Measurements from ENCODE around the gene GNB1.
"Not testable (repeated sequence)": the region's sequence is repeated elsewhere in the genome, so short reads cannot be mapped to it uniquely, and the experiment has no call there.

Gene GNB1

DNA sequence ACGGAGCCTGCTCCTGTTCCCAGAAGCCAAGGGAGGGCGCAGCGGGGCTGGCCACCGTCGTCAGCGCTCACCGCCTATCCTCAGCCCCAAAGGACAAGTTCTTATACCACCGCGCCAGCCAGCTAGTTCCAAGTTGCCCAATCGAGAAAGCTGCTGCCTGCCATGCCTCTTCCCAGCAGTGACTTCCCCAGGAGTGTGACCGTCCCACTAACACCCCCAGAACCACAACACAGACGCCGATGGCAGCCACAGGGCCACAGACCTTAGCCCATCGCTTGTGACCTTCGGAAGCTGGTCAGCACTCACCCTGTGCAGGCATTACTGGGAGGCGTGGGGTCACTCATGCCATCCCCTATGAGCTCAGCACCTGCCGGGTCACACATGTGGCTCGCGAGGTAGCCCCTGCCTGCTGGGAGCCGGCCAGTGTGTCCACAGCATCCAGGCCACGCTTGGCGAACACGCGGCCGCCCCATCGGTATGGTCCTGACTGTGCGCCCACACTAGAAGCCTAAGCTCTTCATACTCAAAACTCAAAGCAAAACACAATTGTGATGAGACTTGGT is 132.7 kb downstream of the GNB1 start:
- H3K36me3 ChIP-seq (ENCODE audit: control insufficient read depth, insufficient read depth, low read length): peaks cover 34% of the 10 kb centered on the region
- H3K4me3 ChIP-seq (ENCODE audit: low read length): no peak overlapping the region
- no peak overlapping the region for H3K27ac ChIP-seq (ENCODE audit: low read depth, low read length)
- no peak overlapping the region for H3K9ac ChIP-seq (ENCODE audit: low read length)
- no peaks in the 10 kb centered on the region for H3K4me1 ChIP-seq (ENCODE audit: control insufficient read depth, insufficient read depth, low read length)
- no peaks in the 10 kb centered on the region for H3K27me3 ChIP-seq (ENCODE audit: control insufficient read depth, insufficient read depth, low read length)

DNA sequence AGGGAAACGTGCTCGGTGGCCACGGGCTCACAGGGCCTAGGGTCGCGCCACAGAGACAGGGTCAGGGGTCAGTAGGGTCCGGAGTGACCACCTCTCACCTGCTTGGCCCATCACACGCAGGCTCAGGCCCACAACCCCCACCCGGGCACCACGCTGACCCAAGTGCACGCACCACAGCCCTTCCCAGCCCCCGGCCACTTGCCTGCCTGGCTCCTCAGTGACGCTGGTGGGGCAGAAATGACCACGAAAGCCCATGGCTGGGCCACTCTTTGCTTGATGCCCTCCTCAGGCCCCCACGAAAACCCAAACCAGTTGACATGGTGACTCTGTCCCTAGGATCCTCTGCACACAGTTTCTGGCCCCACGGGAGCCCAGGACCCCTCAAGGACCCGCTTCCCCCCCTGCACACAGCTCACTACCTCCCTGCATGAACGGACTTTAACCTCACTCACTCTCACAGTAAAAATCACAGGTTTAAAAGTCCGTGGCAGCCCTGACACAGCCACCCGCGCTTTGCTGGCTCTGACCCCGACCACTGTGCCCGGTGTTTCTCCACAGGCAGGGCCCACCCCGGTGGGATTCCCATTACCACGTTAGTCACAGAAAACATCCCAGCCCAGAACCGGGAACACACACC is 133.3 kb downstream of the GNB1 start:
- Histone ChIP-seq H3K4me3 (ENCODE audit: low read length) (no peak overlapping the region), H3K4me1 (ENCODE audit: control insufficient read depth, insufficient read depth, low read length) (no peaks in the 10 kb centered on the region), H3K27me3 (ENCODE audit: control insufficient read depth, insufficient read depth, low read length) (no peaks in the 10 kb centered on the region), H3K27ac (ENCODE audit: low read depth, low read length) (no peak overlapping the region), H3K9ac (ENCODE audit: low read length) (no peak overlapping the region), H3K36me3 (ENCODE audit: control insufficient read depth, insufficient read depth, low read length) (peaks cover 34% of the 10 kb centered on the region)

DNA sequence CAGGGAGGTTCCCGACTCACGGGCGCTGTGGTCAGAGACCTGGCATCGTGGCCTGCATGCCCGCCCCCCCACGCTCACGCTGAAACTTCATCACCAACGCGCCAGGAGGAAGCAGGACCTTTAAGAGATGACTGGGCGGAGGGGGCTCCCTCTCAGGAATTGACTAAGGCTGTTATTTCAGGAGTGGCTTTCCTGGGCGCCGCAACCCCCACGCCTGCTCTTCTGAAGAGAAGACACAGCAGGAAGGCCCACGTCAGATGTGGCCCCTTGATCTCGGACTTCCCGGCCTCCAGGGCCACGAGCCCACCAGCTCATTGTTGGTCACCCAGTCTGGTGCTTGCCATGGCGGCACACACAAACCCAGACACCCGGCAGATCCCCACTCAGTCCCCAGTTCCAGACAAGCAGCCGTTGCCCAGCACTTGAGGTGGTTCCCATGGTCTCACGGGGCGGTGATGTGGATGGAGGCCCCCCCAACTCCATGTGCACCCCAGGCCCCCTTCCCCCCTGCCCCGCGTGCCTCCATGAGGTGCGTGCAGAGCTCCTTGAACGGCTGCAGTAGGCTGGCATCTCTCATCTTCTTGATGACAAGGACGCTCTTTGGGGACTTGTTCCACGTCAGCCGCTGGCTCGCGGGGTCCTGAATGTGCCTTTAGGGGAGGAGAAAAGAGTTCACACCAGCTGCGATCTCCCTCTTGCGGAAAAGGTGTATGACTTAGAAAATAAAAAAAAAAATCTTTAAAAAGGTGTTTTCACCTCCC is 134.0 kb downstream of the GNB1 start:
- Histone ChIP-seq H3K27me3 (ENCODE audit: control insufficient read depth, insufficient read depth, low read length) (no peaks in the 10 kb centered on the region), H3K4me1 (ENCODE audit: control insufficient read depth, insufficient read depth, low read length) (no peaks in the 10 kb centered on the region), H3K27ac (ENCODE audit: low read depth, low read length) (no peak overlapping the region), H3K9ac (ENCODE audit: low read length) (no peak overlapping the region), H3K36me3 (ENCODE audit: control insufficient read depth, insufficient read depth, low read length) (peaks cover 34% of the 10 kb centered on the region), H3K4me3 (ENCODE audit: low read length) (no peak overlapping the region)

DNA sequence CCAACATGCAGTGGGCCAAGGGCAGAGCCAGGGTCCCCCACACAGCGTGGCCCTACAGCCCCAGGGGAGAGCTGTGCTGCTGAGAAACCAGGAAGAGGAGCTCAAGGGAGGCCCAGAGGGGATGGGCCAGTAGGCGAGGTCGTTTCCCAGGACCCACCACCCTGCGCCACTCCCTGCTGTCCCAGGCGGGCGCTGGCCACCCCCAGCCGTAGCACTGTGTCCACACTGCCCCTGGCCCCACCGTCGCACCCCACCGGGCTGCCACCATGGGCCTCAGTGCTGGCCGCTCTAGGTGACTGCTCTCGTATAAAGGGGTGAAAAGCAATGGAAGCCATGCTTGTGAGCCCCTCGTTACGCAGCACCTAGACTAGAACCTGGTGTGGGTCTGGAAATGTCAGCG is 135.0 kb downstream of the GNB1 start:
- Histone ChIP-seq H3K4me1 (ENCODE audit: control insufficient read depth, insufficient read depth, low read length) (no peaks in the 10 kb centered on the region), H3K4me3 (ENCODE audit: low read length) (no peak overlapping the region), H3K27me3 (ENCODE audit: control insufficient read depth, insufficient read depth, low read length) (no peaks in the 10 kb centered on the region), H3K9ac (ENCODE audit: low read length) (no peak overlapping the region), H3K27ac (ENCODE audit: low read depth, low read length) (no peak overlapping the region), H3K36me3 (ENCODE audit: control insufficient read depth, insufficient read depth, low read length) (peaks cover 31% of the 10 kb centered on the region)

DNA sequence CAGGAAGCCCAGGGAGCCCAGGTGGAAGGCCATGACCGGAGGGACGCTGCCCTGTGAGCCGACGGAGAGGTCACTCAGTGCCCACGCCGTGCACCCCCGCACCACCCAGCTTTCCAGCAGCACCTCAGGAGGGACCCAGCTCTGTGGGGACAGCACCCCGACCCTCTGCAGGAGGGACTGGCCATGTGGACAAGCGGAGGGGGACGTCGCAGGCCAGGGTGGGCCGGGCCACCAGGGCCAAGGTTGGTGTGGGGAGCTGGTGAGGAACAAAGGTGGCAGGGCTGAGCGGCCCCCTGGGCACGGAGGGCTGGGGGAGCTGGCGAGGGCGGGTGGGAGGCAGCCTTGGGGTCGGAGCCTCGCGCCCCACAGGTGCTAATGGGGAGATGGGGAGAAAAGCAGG is 135.5 kb downstream of the GNB1 start:
- Histone ChIP-seq H3K27me3 (ENCODE audit: control insufficient read depth, insufficient read depth, low read length) (no peaks in the 10 kb centered on the region), H3K4me1 (ENCODE audit: control insufficient read depth, insufficient read depth, low read length) (no peaks in the 10 kb centered on the region), H3K36me3 (ENCODE audit: control insufficient read depth, insufficient read depth, low read length) (peaks cover 28% of the 10 kb centered on the region), H3K27ac (ENCODE audit: low read depth, low read length) (no peak overlapping the region), H3K9ac (ENCODE audit: low read length) (no peak overlapping the region), H3K4me3 (ENCODE audit: low read length) (no peak overlapping the region)

DNA sequence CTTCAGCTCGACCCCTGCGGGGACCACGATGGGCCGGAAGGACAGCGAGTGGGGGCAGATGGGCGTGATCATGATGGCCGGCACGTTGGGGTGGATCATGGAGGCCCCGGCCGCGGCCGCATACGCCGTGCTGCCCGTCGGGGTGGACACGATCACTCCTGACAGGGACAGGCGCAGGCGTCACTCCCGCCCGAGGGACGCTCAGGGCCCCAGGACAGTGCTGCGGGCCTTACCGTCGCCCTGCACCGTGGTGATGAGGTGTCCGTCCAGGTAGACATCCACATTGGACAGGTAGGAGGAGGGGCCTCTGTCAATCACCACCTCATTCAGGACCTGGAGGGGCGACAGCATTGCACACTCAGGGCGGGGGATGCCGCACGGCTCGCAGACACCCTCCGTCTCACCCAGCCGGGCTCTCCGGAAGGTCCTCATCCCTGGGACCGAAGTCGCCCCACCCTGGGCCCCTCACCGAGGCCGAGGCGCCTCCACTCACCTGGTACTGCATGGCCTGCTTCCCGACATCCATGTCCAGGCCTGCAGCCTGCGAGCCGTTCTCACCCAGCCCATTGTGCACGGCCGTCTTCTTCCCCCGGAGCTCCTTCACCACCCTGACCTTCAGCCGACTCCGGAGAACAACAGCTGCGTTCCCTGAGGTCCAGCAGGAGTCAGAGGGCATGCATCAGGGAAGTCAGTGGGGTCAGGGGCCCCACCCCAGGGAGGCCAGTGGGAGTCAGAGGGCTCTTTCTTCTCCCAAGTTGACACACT is 136.7 kb downstream of the GNB1 start:
- peaks cover 21% of the 10 kb centered on the region for H3K36me3 ChIP-seq (ENCODE audit: control insufficient read depth, insufficient read depth, low read length)
- no peaks in the 10 kb centered on the region for H3K4me1 ChIP-seq (ENCODE audit: control insufficient read depth, insufficient read depth, low read length)
- no peak overlapping the region for H3K4me3 ChIP-seq (ENCODE audit: low read length)
- no peaks in the 10 kb centered on the region for H3K27me3 ChIP-seq (ENCODE audit: control insufficient read depth, insufficient read depth, low read length)
- no peak overlapping the region for H3K9ac ChIP-seq (ENCODE audit: low read length)
- no peak overlapping the region for H3K27ac ChIP-seq (ENCODE audit: low read depth, low read length)

DNA sequence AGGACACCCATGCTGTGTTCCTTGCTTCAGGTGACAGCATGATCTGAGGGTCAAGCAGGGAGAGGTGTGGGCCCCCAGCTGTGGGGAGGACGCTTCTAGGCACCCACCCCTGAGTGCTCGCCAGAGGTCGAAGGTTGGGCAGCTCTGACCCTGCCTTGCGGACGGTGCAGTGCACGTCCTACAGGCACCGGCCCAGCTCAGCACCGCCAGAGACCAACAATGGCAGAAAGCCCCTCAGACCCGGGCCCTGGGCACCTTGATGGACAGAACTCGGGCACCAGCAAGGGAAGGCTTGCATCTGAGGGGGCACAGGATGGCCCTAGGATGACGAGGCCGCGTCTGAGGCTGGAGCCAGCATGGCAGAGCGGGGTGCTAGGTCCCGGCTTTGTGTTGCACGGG is 137.3 kb downstream of the GNB1 start:
- H3K9ac ChIP-seq (ENCODE audit: low read length): no peak overlapping the region
- no peak overlapping the region for H3K4me3 ChIP-seq (ENCODE audit: low read length)
- peaks cover 21% of the 10 kb centered on the region for H3K36me3 ChIP-seq (ENCODE audit: control insufficient read depth, insufficient read depth, low read length)
- no peak overlapping the region for H3K27ac ChIP-seq (ENCODE audit: low read depth, low read length)
- H3K27me3 ChIP-seq (ENCODE audit: control insufficient read depth, insufficient read depth, low read length): no peaks in the 10 kb centered on the region
- no peaks in the 10 kb centered on the region for H3K4me1 ChIP-seq (ENCODE audit: control insufficient read depth, insufficient read depth, low read length)

DNA sequence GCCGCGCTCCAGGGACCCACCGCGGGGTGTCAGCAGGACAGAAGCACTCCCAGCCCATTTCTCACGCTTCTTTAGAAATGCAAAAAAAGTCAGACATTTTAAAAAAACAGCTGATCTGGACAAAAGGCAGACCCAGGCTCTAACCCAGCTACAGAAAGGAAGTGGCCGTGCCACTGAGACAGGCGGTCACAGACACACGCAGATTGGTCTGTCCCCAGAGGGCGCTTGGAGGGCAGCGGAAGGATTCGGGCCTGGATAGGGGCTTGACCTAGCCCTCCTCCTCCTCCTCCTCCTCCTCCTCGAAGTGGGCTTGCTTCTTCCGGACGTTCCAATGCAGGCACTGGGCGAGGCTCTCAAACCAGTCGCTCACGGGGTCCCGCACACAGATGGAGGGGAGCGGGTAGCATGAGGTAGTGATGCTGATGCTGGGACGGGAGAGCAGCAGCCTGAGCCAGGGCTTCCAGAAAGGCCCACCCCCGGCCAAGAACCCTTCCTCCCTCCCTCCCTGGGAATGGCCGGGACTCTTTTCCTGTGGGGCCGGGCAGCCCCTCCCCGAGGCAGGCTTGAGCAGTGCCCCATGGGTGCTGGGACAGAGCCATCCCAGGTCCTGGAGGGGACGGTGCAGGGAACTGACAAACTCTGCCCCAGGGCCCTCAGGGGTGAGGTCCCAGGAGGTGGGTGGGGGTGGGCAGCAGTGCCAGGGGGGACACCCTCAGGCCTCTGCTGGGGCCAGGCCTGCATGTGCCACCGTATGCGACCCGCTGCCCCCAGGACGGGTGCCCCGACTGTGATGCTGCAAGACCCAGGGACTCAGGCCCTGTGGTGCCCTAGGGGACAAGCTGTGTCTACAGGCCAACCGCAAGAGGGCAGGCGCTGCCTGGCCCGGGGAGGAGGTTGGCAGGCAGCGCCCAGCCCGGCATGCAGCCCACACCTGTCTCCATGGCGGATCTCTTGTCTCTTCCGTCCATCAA is 138.0 kb downstream of the GNB1 start:
- H3K4me1 ChIP-seq (ENCODE audit: control insufficient read depth, insufficient read depth, low read length): no peaks in the 10 kb centered on the region
- H3K36me3 ChIP-seq (ENCODE audit: control insufficient read depth, insufficient read depth, low read length): peaks cover 21% of the 10 kb centered on the region
- H3K4me3 ChIP-seq (ENCODE audit: low read length): no peak overlapping the region
- no peaks in the 10 kb centered on the region for H3K27me3 ChIP-seq (ENCODE audit: control insufficient read depth, insufficient read depth, low read length)
- no peak overlapping the region for H3K27ac ChIP-seq (ENCODE audit: low read depth, low read length)
- no peak overlapping the region for H3K9ac ChIP-seq (ENCODE audit: low read length)

DNA sequence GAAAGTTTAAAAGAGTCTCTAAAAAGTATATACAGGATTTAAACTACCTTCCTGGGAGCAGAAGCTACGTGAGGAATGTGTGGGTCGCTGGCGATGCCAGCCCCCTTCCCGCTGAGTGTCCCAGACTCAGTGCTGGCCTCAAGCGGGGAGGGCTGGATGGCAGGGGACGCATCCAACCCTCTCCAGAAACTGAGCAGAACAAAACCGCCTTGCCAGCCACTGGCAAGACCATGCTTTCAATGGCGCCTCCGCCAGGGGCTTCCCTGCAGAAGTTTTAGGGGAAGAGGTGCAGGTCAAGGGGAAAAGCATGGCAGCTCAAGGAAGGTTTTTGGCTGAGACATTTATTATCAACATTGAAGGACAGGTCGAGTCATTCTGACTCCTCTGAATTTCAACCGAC is 138.7 kb downstream of the GNB1 start:
- Histone ChIP-seq H3K4me3 (ENCODE audit: low read length) (no peak overlapping the region), H3K4me1 (ENCODE audit: control insufficient read depth, insufficient read depth, low read length) (no peaks in the 10 kb centered on the region), H3K9ac (ENCODE audit: low read length) (no peak overlapping the region), H3K27me3 (ENCODE audit: control insufficient read depth, insufficient read depth, low read length) (no peaks in the 10 kb centered on the region), H3K27ac (ENCODE audit: low read depth, low read length) (no peak overlapping the region), H3K36me3 (ENCODE audit: control insufficient read depth, insufficient read depth, low read length) (peaks cover 21% of the 10 kb centered on the region)

DNA sequence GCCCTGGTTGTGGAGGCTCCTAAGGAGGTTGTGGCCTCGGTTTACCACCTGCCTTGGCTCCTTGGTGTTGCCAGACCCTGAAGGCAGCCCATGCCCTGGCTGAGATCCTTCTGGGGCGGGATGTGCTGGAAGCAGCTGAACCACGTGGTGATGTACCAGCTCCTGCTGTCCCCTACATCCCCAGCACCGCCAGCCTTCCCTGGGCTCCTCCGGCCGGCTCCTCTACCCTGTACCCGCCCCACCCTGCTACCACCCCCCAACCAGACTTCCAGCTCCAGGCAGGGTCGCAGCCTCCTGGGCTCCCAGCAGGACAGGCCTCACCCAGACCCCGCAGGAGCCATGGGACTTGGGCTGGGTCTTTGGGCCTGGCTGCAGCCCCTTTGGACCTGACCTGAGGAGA is 140.9 kb downstream of the GNB1 start:
- H3K36me3 ChIP-seq (ENCODE audit: control insufficient read depth, insufficient read depth, low read length); H3K9ac ChIP-seq (ENCODE audit: low read length); H3K27ac ChIP-seq (ENCODE audit: low read depth, low read length); H3K4me3 ChIP-seq (ENCODE audit: low read length); H3K27me3 ChIP-seq (ENCODE audit: control insufficient read depth, insufficient read depth, low read length); H3K4me1 ChIP-seq (ENCODE audit: control insufficient read depth, insufficient read depth, low read length): not testable (repeated sequence)

DNA sequence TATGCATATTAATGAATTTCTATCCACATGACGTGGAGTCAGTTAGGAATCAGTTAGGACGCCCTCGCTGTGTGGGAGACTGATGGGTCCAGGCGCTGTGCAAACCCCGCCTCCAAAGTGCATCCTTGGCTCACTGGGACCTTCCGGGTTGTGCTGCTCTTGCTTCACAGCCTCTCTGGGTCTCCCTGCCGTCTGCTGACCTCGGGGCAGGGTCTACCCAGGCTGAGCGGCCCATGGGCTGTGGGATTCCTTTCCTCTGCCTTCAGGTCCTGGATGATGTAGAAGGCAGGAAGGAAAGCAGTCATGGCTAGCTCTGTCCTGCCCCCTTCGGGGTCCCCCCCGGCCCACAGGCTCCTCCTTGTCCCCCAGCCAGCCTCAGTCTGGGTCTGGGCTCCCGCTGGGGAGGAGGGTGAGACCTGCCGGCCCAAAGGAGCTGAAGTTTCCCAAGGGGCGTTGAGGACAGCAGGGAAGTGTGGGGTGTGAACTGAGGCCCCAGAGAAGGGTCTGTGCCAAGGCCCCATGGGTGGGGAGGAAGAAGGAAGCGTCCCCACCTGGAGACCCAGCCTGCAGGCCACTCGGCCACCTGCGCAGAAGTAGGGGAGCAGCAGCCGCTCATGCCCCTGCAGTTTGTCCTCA is 142.1 kb downstream of the GNB1 start:
- H3K4me3 ChIP-seq (ENCODE audit: low read length): no peak overlapping the region
- no peak overlapping the region for H3K27ac ChIP-seq (ENCODE audit: low read depth, low read length)
- H3K9ac ChIP-seq (ENCODE audit: low read length): no peak overlapping the region
- no peaks in the 10 kb centered on the region for H3K4me1 ChIP-seq (ENCODE audit: control insufficient read depth, insufficient read depth, low read length)
- H3K36me3 ChIP-seq (ENCODE audit: control insufficient read depth, insufficient read depth, low read length): peaks cover 5% of the 10 kb centered on the region
- no peaks in the 10 kb centered on the region for H3K27me3 ChIP-seq (ENCODE audit: control insufficient read depth, insufficient read depth, low read length)
